Motor neuron (in vitro differentiated cells): ENCODE data around the gene OXSR1. TPM values are rescaled to one million over a fixed set of nuclear protein-coding genes. Genes with fewer than 3 reads are reported as not detected.
"Not testable (repeated sequence)": the region's sequence is repeated elsewhere in the genome, so short reads cannot be mapped to it uniquely, and the experiment has no call there.

Source experiments
- ATAC-seq, 8 experiments: fragments of 200-7000 bp; cut with Tn5 transposase; replicated peaks in 6 of 8; 2 replicates each; pipeline ENCODE4 v1.8.0; 2021; ENCODE audit warnings: mild to moderate bottlenecking in 8 of 8, moderate library complexity in 8 of 8
- H3K27ac ChIP-seq, 2 donors: fragments of 250-450 bp; sonication (Bioruptor Pico); 2 replicates each; pipeline ENCODE4 v1.9.0; 2021; ENCODE audit warnings: antibody characterized with exemption in 2 of 2, mild to moderate bottlenecking in 2 of 2, moderate library complexity in 1 of 2
- H3K4me1 ChIP-seq, 2 donors: fragments of 250-450 bp; sonication (Bioruptor Pico); replicated peaks in 1 of 2; 2 replicates each; pipeline ENCODE4 v1.6.1; 2021; ENCODE audit warnings: antibody characterized with exemption in 2 of 2, mild to moderate bottlenecking in 2 of 2, moderate library complexity in 1 of 2
- H3K4me3 ChIP-seq, 5 donors: fragments of 250-450 bp; sonication (Bioruptor Pico); 2 replicates each; pipeline ENCODE4 v1.9.0; 2021; ENCODE audit warnings: antibody characterized with exemption in 5 of 5, mild to moderate bottlenecking in 5 of 5, moderate library complexity in 4 of 5
- WGBS, 10 experiments: fragments of 450-650 bp; shearing (Covaris generic); methylation state at CpG; one replicate each; pipeline ENCODE4 v1.0.0; 2022; 5-methylcytosine and 5-hydroxymethylcytosine counted together
- in situ Hi-C, 9 experiments: fragments of 400-800 bp; cut with MboI; loops; one replicate each; pipeline ENCODE4 v1.15.0; 2021; ENCODE audit warnings: low sequenced_read_pairs in 9 of 9, low pct_unique_long_range_greater_than_20kb in 2 of 9; ENCODE audit not compliant: unreplicated experiment in 9 of 9
- total RNA-seq, 8 experiments: library from RNA; unstranded; fragments of 300-600 nt; gene quantifications; 2 replicates each; pipeline versions ENCODE4 v1.2.3 to v1.2.4, GENCODE V29; 2022

The OXSR1 gene
- total RNA-seq, 8 experiments from 2014 or later: 23.8 to 51.8 (median 30.9) TPM

- ATAC-seq: no peak
- no peak within 1 kb of the TSS for H3K4me3 ChIP-seq
- in situ Hi-C loops: no loop called here
- 80 to 100% (median 87%) methylated on average over 1 to 8 of the region's 14 CpGs; no CpG with 5 or more reads in 2 of the 10 experiments for WGBS, 10 experiments
- no peaks in the 10 kb centered on the region for H3K4me1 ChIP-seq
- H3K27ac ChIP-seq: no peak within 1 kb of the TSS
Measured at GRCh38 chr3:38281895-38282686, 116.8 kb downstream of the OXSR1 start, which contains the start of gene SLC22A14. SLC22A14 (plus strand) TSS chr3:38282294; CDS start chr3:38306027, 23,733 bp downstream.

- peak in 3 of 8 experiments; percentile 81 to 96 (median 94) for ATAC-seq
- no peaks in the 10 kb centered on the region for H3K4me1 ChIP-seq
- in situ Hi-C loops: no loop called here
- H3K27ac ChIP-seq: no peak overlapping the region
- no peak overlapping the region for H3K4me3 ChIP-seq
- 33 to 95% (median 61%) methylated on average over 1 to 10 of the region's 16 CpGs; no CpG with 5 or more reads in 2 of the 10 experiments for WGBS, 10 experiments
Measured at GRCh38 chr3:38283810-38284755, 118.7 kb downstream of the OXSR1 start.

- Histone ChIP-seq H3K27ac (no peak overlapping the region), H3K4me1 (no peaks in the 10 kb centered on the region), H3K4me3 (no peak overlapping the region)
- 31 to 100% (median 88%) methylated on average over 1 to 6 of the region's 6 CpGs; no CpG with 5 or more reads in 1 of the 10 experiments for WGBS, 10 experiments
- ATAC-seq: no peak
- in situ Hi-C loops: no loop called here
Measured at GRCh38 chr3:38284756-38285150, 119.4 kb downstream of the OXSR1 start.

GRCh38 chr3:38289286-38290217, 124.2 kb downstream of the OXSR1 start:
- H3K4me3 ChIP-seq, in situ Hi-C loops, ATAC-seq, H3K4me1 ChIP-seq, H3K27ac ChIP-seq: not testable (repeated sequence)
- WGBS, 10 experiments: 63 to 100% (median 91%) methylated on average over 1 to 13 of the region's 16 CpGs

- WGBS, 10 experiments: 54 to 92% (median 86%) methylated on average over 2 to 3 of the region's 4 CpGs; no CpG with 5 or more reads in 4 of the 10 experiments
- H3K4me1 ChIP-seq, ATAC-seq, H3K27ac ChIP-seq, H3K4me3 ChIP-seq, in situ Hi-C loops: not testable (repeated sequence)
Measured at GRCh38 chr3:38297053-38297452, 131.7 kb downstream of the OXSR1 start.

- H3K4me1 ChIP-seq: no peaks in the 10 kb centered on the region
- no peak overlapping the region for H3K27ac ChIP-seq
- in situ Hi-C loops: no loop called here
- H3K4me3 ChIP-seq: no peak overlapping the region
- ATAC-seq: no peak
Measured at GRCh38 chr3:38297537-38297936, 132.2 kb downstream of the OXSR1 start.

- no peak overlapping the region for H3K27ac ChIP-seq
- H3K4me1 ChIP-seq: no peaks in the 10 kb centered on the region
- WGBS, 10 experiments: 25 to 91% (median 53%) methylated on average over 1 to 3 of the region's 5 CpGs; no CpG with 5 or more reads in 1 of the 10 experiments
- H3K4me3 ChIP-seq: no peak overlapping the region
- in situ Hi-C loops: no loop called here
- ATAC-seq: peak in 3 of 8 experiments; percentile 59 to 68 (median 64)
Measured at GRCh38 chr3:38297947-38298711, 132.8 kb downstream of the OXSR1 start.

Other genes starting within 250 kb of the OXSR1 start
- gene VILL, start 174.8 kb upstream of the OXSR1 start, total RNA-seq: 10 to 100 TPM in 1 of 8 experiments, 1 to 10 TPM in 3, under 1 TPM in 4; 0.38 to 10.8 (median 1.6) TPM
- 10 to 100 TPM in 7 of 8 experiments, 1 to 10 TPM in 1; 8.8 to 61.8 (median 31.0) TPM for gene PLCD1, start 135.9 kb upstream of the OXSR1 start, total RNA-seq
- gene DLEC1, start 126.3 kb upstream of the OXSR1 start, total RNA-seq: 1 to 10 TPM in 4 of 8 experiments, under 1 TPM in 4; 0.27 to 3.5 (median 0.81) TPM
- gene ACAA1, start 28.4 kb upstream of the OXSR1 start, total RNA-seq: 10 to 100 TPM; 11.3 to 60.3 (median 25.7) TPM
- 10 to 100 TPM in 4 of 8 experiments, 1 to 10 TPM in 3, under 1 TPM in 1; 0.76 to 24.4 (median 9.3) TPM for gene MYD88, start 26.9 kb upstream of the OXSR1 start, total RNA-seq
- 1 to 10 TPM in 1 of 8 experiments, under 1 TPM in 6, not detected in 1; 0.13 to 1.0 (median 0.36) TPM for gene SLC22A13, start 100.3 kb downstream of the OXSR1 start, total RNA-seq
- under 1 TPM; 0.11 to 0.71 (median 0.33) TPM for gene SLC22A14, start 116.8 kb downstream of the OXSR1 start, total RNA-seq
- gene XYLB, start 181.2 kb downstream of the OXSR1 start, total RNA-seq: 10 to 100 TPM in 1 of 8 experiments, 1 to 10 TPM in 7; 2.5 to 14.2 (median 5.1) TPM